Prostate gland (tissue), 2 donors: Measurements from ENCODE around the gene GABRG3.

ENCODE experiments used
- CTCF ChIP-seq, 4 experiments: fragments of 200-600 bp in 2 of 4; fragments of 450-650 bp in 2 of 4; sonication (generic) in 2 of 4; IDR thresholded peaks; 1 replicate in 3 of 4; 2 replicates in 1 of 4; pipeline ENCODE4 v1.5.1; 2016 to 2019; ENCODE audit warnings: antibody characterized with exemption in 4 of 4, mild to moderate bottlenecking in 2 of 4, moderate library complexity in 2 of 4
- POLR2A ChIP-seq: fragments of 450-650 bp; IDR thresholded peaks from one replicate; pipeline ENCODE4 v1.6.1; 2016; ENCODE audit warnings: antibody characterized with exemption, mild to moderate bottlenecking
- POLR2AphosphoS5 ChIP-seq: sonication (generic); formaldehyde crosslinking; IDR thresholded peaks from one replicate; pipeline ENCODE4 v1.6.1; 2017; ENCODE audit warnings: antibody characterized with exemption

- TF ChIP-seq POLR2AphosphoS5 (no peak), POLR2A (no peak), CTCF (IDR thresholded peaks at IDR 0.05) (no peak)
These were observed 462.6 kb downstream of the GABRG3 start for GRCh38 chr15:27433604-27434003.
